ENCODE results near the gene GPR149.

Gene GPR149

DNA sequence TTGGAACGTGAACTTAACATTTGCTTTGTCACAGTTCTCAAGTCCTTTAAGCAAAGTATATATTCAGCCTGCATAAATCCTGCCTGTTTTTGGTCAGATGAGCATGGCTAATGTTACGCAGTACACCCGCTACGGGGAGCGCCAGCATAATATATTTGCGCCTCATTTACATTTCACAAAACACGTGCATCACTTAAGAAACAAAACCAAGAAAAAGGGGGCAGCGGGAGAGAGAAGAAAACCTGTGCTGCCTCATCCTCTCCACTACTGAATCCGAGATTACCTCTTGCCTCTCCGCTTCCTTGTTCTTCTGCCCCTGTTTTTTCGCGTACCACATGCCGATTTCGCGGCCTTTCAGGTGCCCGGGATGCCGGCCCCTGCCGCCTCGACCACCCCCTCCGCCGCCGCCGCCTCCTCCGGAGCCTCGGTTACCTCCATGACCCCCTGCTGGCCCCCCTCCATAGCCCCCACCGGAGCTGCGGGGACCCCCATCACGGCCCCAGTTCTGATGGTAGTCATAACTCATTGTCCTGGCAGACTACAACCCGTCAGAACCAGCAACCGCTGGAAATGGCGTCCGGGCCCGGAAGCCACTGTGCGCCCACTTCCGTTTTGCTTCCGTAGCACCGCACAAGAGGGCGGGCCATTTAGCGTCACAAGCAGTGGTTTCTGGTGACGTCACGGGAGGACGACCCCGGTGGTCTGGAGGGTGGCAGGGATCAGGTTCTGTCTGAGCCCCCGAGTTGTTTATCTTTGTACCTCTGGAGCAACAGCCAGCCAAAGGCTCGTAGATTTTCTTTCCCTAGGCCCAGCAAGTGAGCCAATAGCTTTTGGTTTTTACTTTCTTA lies 105.9 kb downstream of the GPR149 start, which contains the start of gene DHX36:
Gene DHX36, minus strand, starts transcription at position 597 of the 848 bp plus-strand sequence. Its CDS starts 71 bp downstream, at position 526.
- Histone ChIP-seq H3K4me2 (ENCODE audit: low read depth, low read length, poor library complexity, severe bottlenecking) (peak within 1 kb of the TSS; percentile 91), H3K9ac (ENCODE audit: low read length) (peak within 1 kb of the TSS; percentile 88), H2AFZ (ENCODE audit: low read depth, low read length, severe bottlenecking) (peak within 1 kb of the TSS; percentile 94), H3K27ac (ENCODE audit: low read depth, low read length) (peak within 1 kb of the TSS; percentile 77), H3K4me3 (ENCODE audit: insufficient read depth, low read length, poor library complexity, severe bottlenecking) (peak within 1 kb of the TSS; percentile 100), H3K79me2 (ENCODE audit: insufficient read depth, low read length) (peaks cover 51% of the 10 kb centered on the region), H4K20me1 (ENCODE audit: low read depth, low read length) (peaks cover 12% of the 10 kb centered on the region), H3K9me3 (ENCODE audit: insufficient read depth, low read length) (no peaks in the 10 kb centered on the region), H3K36me3 (ENCODE audit: low read length) (0 out of 2 replicates have a peak, but pooled peaks cover 10% of the 10 kb centered on the region), H3K27me3 (ENCODE audit: low read length) (no peaks in the 10 kb centered on the region), H3F3A (ENCODE audit: insufficient read depth) (no peaks in the 10 kb centered on the region), H3K9me2 (replicated peaks; ENCODE audit: insufficient read depth, low read length) (no peaks in the 10 kb centered on the region)
- TF ChIP-seq CTCF (IDR thresholded peaks at IDR 0.05; ENCODE audit: insufficient read depth, low read length, poor library complexity, severe bottlenecking): no peak
- TF ChIP-seq EZH2phosphoT487 (conservative IDR thresholded peaks at IDR 0.05; ENCODE audit: low read length): no peak

GRCh38 chr3:154316974-154317767 lies 112.8 kb downstream of the GPR149 start:
- no peaks in the 10 kb centered on the region; the same call in 1 of the 2 replicates for H3F3A ChIP-seq (ENCODE audit: insufficient read depth)
- H3K4me2 ChIP-seq (ENCODE audit: low read depth, low read length, poor library complexity, severe bottlenecking): no peak overlapping the region

GRCh38 chr3:154314152-154314551 lies 115.8 kb downstream of the GPR149 start:
- Histone ChIP-seq H3K9ac (ENCODE audit: low read length) (no peak overlapping the region), H3K4me2 (ENCODE audit: low read depth, low read length, poor library complexity, severe bottlenecking) (no peak overlapping the region), H3K79me2 (ENCODE audit: insufficient read depth, low read length) (peaks cover 47% of the 10 kb centered on the region), H3K27ac (ENCODE audit: low read depth, low read length) (no peak overlapping the region), H4K20me1 (ENCODE audit: low read depth, low read length) (peaks cover 24% of the 10 kb centered on the region), H3K9me2 (replicated peaks; ENCODE audit: insufficient read depth, low read length) (no peaks in the 10 kb centered on the region), H3K36me3 (ENCODE audit: low read length) (peaks cover 52% of the 10 kb centered on the region), H3K9me3 (ENCODE audit: insufficient read depth, low read length) (no peaks in the 10 kb centered on the region), H3F3A (ENCODE audit: insufficient read depth) (peaks cover 6% of the 10 kb centered on the region; the same call in 1 of the 2 replicates), H3K4me3 (ENCODE audit: insufficient read depth, low read length, poor library complexity, severe bottlenecking) (no peak overlapping the region), H2AFZ (ENCODE audit: low read depth, low read length, severe bottlenecking) (no peak overlapping the region), H3K27me3 (ENCODE audit: low read length) (no peaks in the 10 kb centered on the region)
- TF ChIP-seq CTCF (IDR thresholded peaks at IDR 0.05; ENCODE audit: insufficient read depth, low read length, poor library complexity, severe bottlenecking): no peak
- no peak for TF ChIP-seq EZH2phosphoT487 (conservative IDR thresholded peaks at IDR 0.05; ENCODE audit: low read length)

More at GRCh38 chr3:154316974-154317767, 112.8 kb downstream of the GPR149 start:
- Histone ChIP-seq H3K4me3 (ENCODE audit: insufficient read depth, low read length, poor library complexity, severe bottlenecking) (no peak overlapping the region), H3K36me3 (ENCODE audit: low read length) (peaks cover 33% of the 10 kb centered on the region), H3K9me3 (ENCODE audit: insufficient read depth, low read length) (no peaks in the 10 kb centered on the region), H3K27me3 (ENCODE audit: low read length) (no peaks in the 10 kb centered on the region), H3K9me2 (replicated peaks; ENCODE audit: insufficient read depth, low read length) (no peaks in the 10 kb centered on the region), H3K27ac (ENCODE audit: low read depth, low read length) (no peak overlapping the region), H3K79me2 (ENCODE audit: insufficient read depth, low read length) (peaks cover 77% of the 10 kb centered on the region), H2AFZ (ENCODE audit: low read depth, low read length, severe bottlenecking) (no peak overlapping the region), H3K9ac (ENCODE audit: low read length) (no peak overlapping the region), H4K20me1 (ENCODE audit: low read depth, low read length) (peaks cover 31% of the 10 kb centered on the region)
- no peak for TF ChIP-seq CTCF (IDR thresholded peaks at IDR 0.05; ENCODE audit: insufficient read depth, low read length, poor library complexity, severe bottlenecking)
- TF ChIP-seq EZH2phosphoT487 (conservative IDR thresholded peaks at IDR 0.05; ENCODE audit: low read length): no peak

Data from SU-DHL-6 (cell line).